CD4-positive, CD25-positive, alpha-beta regulatory T cell (primary cell): ENCODE results near the gene IL24. TPM values are rescaled to one million over a fixed set of nuclear protein-coding genes. Genes with fewer than 3 reads are reported as not detected.

Experiments
- ATAC-seq, 2 donors: fragments of 150-1000 bp; cut with Tn5 transposase; one replicate each; pipeline ENCODE4 v1.10.0; 2021; ENCODE audit warnings: low read depth in 2 of 2, moderate number of reproducible peaks in 2 of 2, moderate library complexity in 1 of 2
- DNase-seq, 3 donors: peaks; one replicate each; pipeline versions ENCODE4 v3.0.0 to v3.0.0-alpha.2; 2012 to 2022; ENCODE audit warnings: mixed read lengths in 1 of 3
- H3K27ac ChIP-seq: one replicate; pipeline ENCODE4 v1.7.0; 2013; ENCODE audit warnings: mild to moderate bottlenecking, low read length; ENCODE audit not compliant: insufficient read depth, poor library complexity, severe bottlenecking
- H3K27me3 ChIP-seq: one replicate; pipeline ENCODE4 v1.7.0; 2013; ENCODE audit warnings: low read length; ENCODE audit not compliant: control insufficient read depth, insufficient read depth
- H3K36me3 ChIP-seq: one replicate; pipeline ENCODE4 v1.7.0; 2013; ENCODE audit warnings: mild to moderate bottlenecking, low read length, moderate library complexity; ENCODE audit not compliant: control insufficient read depth, insufficient read depth
- H3K4me1 ChIP-seq: 2 replicates; pipeline ENCODE4 v1.7.0; 2013; ENCODE audit warnings: mild to moderate bottlenecking, low read length; ENCODE audit not compliant: insufficient read depth, control insufficient read depth, poor library complexity, severe bottlenecking
- H3K4me3 ChIP-seq: one replicate; pipeline ENCODE4 v1.7.0; 2013; ENCODE audit warnings: low read depth, mild to moderate bottlenecking, low read length, moderate library complexity
- H3K9me3 ChIP-seq, 2 experiments: 1 replicate in 1 of 2; 2 replicates in 1 of 2; pipeline ENCODE4 v1.7.0; 2013; ENCODE audit warnings: low read length in 2 of 2, mild to moderate bottlenecking in 1 of 2, moderate library complexity in 1 of 2; ENCODE audit not compliant: control insufficient read depth in 2 of 2
- H3K27ac Mint-ChIP-seq, 3 donors: one replicate each; pipeline ENCODE4 v1.8.0; 2020 to 2022; ENCODE audit warnings: mild to moderate bottlenecking in 3 of 3, mixed read lengths in 3 of 3, moderate library complexity in 2 of 3
- H3K27me3 Mint-ChIP-seq: one replicate; pipeline ENCODE4 v1.8.0; 2022; ENCODE audit warnings: mild to moderate bottlenecking, mixed read lengths
- H3K36me3 Mint-ChIP-seq: one replicate; pipeline ENCODE4 v1.8.0; 2020; ENCODE audit warnings: mixed read lengths
- H3K4me1 Mint-ChIP-seq, 4 donors: one replicate each; pipeline ENCODE4 v1.8.0; 2020 to 2022; ENCODE audit warnings: mixed read lengths in 4 of 4, mild to moderate bottlenecking in 1 of 4
- H3K4me3 Mint-ChIP-seq, 4 donors: one replicate each; pipeline ENCODE4 v1.8.0; 2020 to 2022; ENCODE audit warnings: mild to moderate bottlenecking in 4 of 4, mixed read lengths in 4 of 4, moderate library complexity in 3 of 4
- H3K9me3 Mint-ChIP-seq, 7 donors: one replicate each; pipeline ENCODE4 v1.8.0; 2020 to 2022; ENCODE audit warnings: mixed read lengths in 7 of 7, mild to moderate bottlenecking in 3 of 7, moderate library complexity in 2 of 7
- polyA plus RNA-seq, 4 donors: library from polyadenylated mRNA; unstranded; fragments of 300-500 nt; fragmentation: Illumina TruSeq; gene quantifications; one replicate each; pipeline ENCODE4 v1.2.3, GENCODE V29; 2021
- total RNA-seq: library from RNA; stranded (reverse); gene quantifications from one replicate; pipeline ENCODE4 v1.2.3, GENCODE V29; 2022

Gene IL24
- total and polyA plus RNA-seq, 5 donors from 2014 or later, result 25.0 to 36.3 (median 29.6) TPM; not detected in 1

- no peak for ATAC-seq
Observed at GRCh38 chr1:206880314-206880713, 16.9 kb upstream of the IL24 start.

GRCh38 chr1:206882555-206882954 is 14.7 kb upstream of the IL24 start:
- Mint-ChIP-seq H3K4me3 (peak overlapping the region in 1 of 4 donors; percentile 11), H3K27ac (no peak overlapping the region), H3K36me3 (peaks cover 17% of the 10 kb centered on the region), H3K4me1 (peaks cover 0 to 5% (median 1%) of the 10 kb centered on the region in 4 donors), H3K9me3 (peaks cover 1 to 15% (median 7%) of the 10 kb centered on the region in 7 donors), H3K27me3 (peaks cover 10% of the 10 kb centered on the region)
- peaks cover 8 to 16% of the 10 kb centered on the region in 2 experiments for H3K9me3 ChIP-seq
- no peak overlapping the region for H3K4me3 ChIP-seq
- no peak for DNase-seq
- ATAC-seq, result no peak
- no peak overlapping the region for H3K27ac ChIP-seq
- H3K36me3 ChIP-seq, result no peaks in the 10 kb centered on the region
- no peaks in the 10 kb centered on the region for H3K27me3 ChIP-seq
- no peaks in the 10 kb centered on the region for H3K4me1 ChIP-seq

More at GRCh38 chr1:206880314-206880713, 16.9 kb upstream of the IL24 start:
- no peak overlapping the region for H3K27ac Mint-ChIP-seq
- peaks cover 12% of the 10 kb centered on the region for H3K27me3 Mint-ChIP-seq
- H3K4me1 Mint-ChIP-seq, result peaks cover 0 to 5% (median 1%) of the 10 kb centered on the region in 4 donors
- peaks cover 4 to 30% (median 11%) of the 10 kb centered on the region in 7 donors for H3K9me3 Mint-ChIP-seq
- DNase-seq, result no peak
- no peaks in the 10 kb centered on the region for H3K4me1 ChIP-seq
- H3K4me3 ChIP-seq, result no peak overlapping the region
- H3K36me3 ChIP-seq, result no peaks in the 10 kb centered on the region
- H3K36me3 Mint-ChIP-seq, result peaks cover 19% of the 10 kb centered on the region
- no peak overlapping the region for H3K27ac ChIP-seq
- H3K9me3 ChIP-seq, result peaks cover 17 to 30% of the 10 kb centered on the region in 2 experiments
- H3K27me3 ChIP-seq, result no peaks in the 10 kb centered on the region
- no peak overlapping the region for H3K4me3 Mint-ChIP-seq

GRCh38 chr1:206883160-206883559 is 14.1 kb upstream of the IL24 start:
- Histone ChIP-seq H3K36me3 (no peaks in the 10 kb centered on the region), H3K4me3 (no peak overlapping the region), H3K9me3 (peaks cover 7 to 10% of the 10 kb centered on the region in 2 experiments), H3K27me3 (no peaks in the 10 kb centered on the region), H3K4me1 (no peaks in the 10 kb centered on the region), H3K27ac (no peak overlapping the region)
- ATAC-seq, result no peak
- Mint-ChIP-seq H3K36me3 (peaks cover 15% of the 10 kb centered on the region), H3K4me3 (no peak overlapping the region), H3K4me1 (peaks cover 0 to 5% (median 1%) of the 10 kb centered on the region in 4 donors), H3K27ac (no peak overlapping the region), H3K9me3 (peaks cover 1 to 12% (median 4%) of the 10 kb centered on the region in 7 donors), H3K27me3 (peaks cover 10% of the 10 kb centered on the region)
- no peak for DNase-seq

- Mint-ChIP-seq H3K27me3 (peaks cover 10% of the 10 kb centered on the region), H3K4me3 (no peak overlapping the region), H3K4me1 (peaks cover 0 to 5% (median 3%) of the 10 kb centered on the region in 4 donors), H3K9me3 (peaks cover 0 to 7% (median 2%) of the 10 kb centered on the region in 7 donors), H3K27ac (no peak overlapping the region), H3K36me3 (peaks cover 11% of the 10 kb centered on the region)
- no peak overlapping the region for H3K4me3 ChIP-seq
- no peak overlapping the region for H3K27ac ChIP-seq
- no peaks in the 10 kb centered on the region for H3K27me3 ChIP-seq
- H3K9me3 ChIP-seq, result peaks cover 0 to 4% of the 10 kb centered on the region in 2 experiments
- no peaks in the 10 kb centered on the region for H3K4me1 ChIP-seq
- ATAC-seq (no peak), DNase-seq (no peak)
- H3K36me3 ChIP-seq, result no peaks in the 10 kb centered on the region
Observed at GRCh38 chr1:206883876-206884275, 13.4 kb upstream of the IL24 start.

- H3K27ac ChIP-seq, result no peak overlapping the region
- no peak for ATAC-seq
Observed at GRCh38 chr1:206885341-206886060, 11.7 kb upstream of the IL24 start.

GRCh38 chr1:206886831-206887230 is 10.4 kb upstream of the IL24 start:
- ATAC-seq, result no peak
- H3K4me1 Mint-ChIP-seq, result peaks cover 0 to 16% (median 10%) of the 10 kb centered on the region in 4 donors
- Histone ChIP-seq H3K27ac (no peak overlapping the region), H3K4me3 (no peak overlapping the region), H3K4me1 (no peaks in the 10 kb centered on the region), H3K9me3 (no peaks in the 10 kb centered on the region), H3K36me3 (no peaks in the 10 kb centered on the region), H3K27me3 (no peaks in the 10 kb centered on the region)
- H3K27me3 Mint-ChIP-seq, result peaks cover 10% of the 10 kb centered on the region
- DNase-seq, result no peak
- H3K9me3 Mint-ChIP-seq, result no peaks in the 10 kb centered on the region
- H3K27ac Mint-ChIP-seq, result no peak overlapping the region
- peaks cover 12% of the 10 kb centered on the region for H3K36me3 Mint-ChIP-seq
- no peak overlapping the region for H3K4me3 Mint-ChIP-seq

More at GRCh38 chr1:206885341-206886060, 11.7 kb upstream of the IL24 start:
- Histone ChIP-seq H3K9me3 (no peaks in the 10 kb centered on the region), H3K27me3 (no peaks in the 10 kb centered on the region), H3K4me3 (no peak overlapping the region), H3K36me3 (no peaks in the 10 kb centered on the region), H3K4me1 (no peaks in the 10 kb centered on the region)
- Mint-ChIP-seq H3K27me3 (peaks cover 10% of the 10 kb centered on the region), H3K4me1 (peaks cover 0 to 7% (median 3%) of the 10 kb centered on the region in 4 donors), H3K4me3 (no peak overlapping the region), H3K36me3 (peaks cover 8% of the 10 kb centered on the region), H3K27ac (peak overlapping the region in 1 of 3 donors; percentile 45), H3K9me3 (no peaks in the 10 kb centered on the region)
- DNase-seq, result no peak

- no peaks in the 10 kb centered on the region for H3K27me3 ChIP-seq
- ATAC-seq, result no peak
- no peak overlapping the region for H3K27ac ChIP-seq
- peaks cover 12% of the 10 kb centered on the region for H3K36me3 Mint-ChIP-seq
- H3K27ac Mint-ChIP-seq, result no peak overlapping the region
- H3K4me1 Mint-ChIP-seq, result peaks cover 0 to 16% (median 10%) of the 10 kb centered on the region in 4 donors
- no peaks in the 10 kb centered on the region for H3K36me3 ChIP-seq
- no peak for DNase-seq
- H3K9me3 ChIP-seq, result no peaks in the 10 kb centered on the region
- H3K4me3 Mint-ChIP-seq, result no peak overlapping the region
- no peaks in the 10 kb centered on the region for H3K9me3 Mint-ChIP-seq
- no peaks in the 10 kb centered on the region for H3K4me1 ChIP-seq
- no peak overlapping the region for H3K4me3 ChIP-seq
- H3K27me3 Mint-ChIP-seq, result peaks cover 10% of the 10 kb centered on the region
Observed at GRCh38 chr1:206887701-206888100, 9.5 kb upstream of the IL24 start.
